ENCODE data around the gene GRK7.

- TF ChIP-seq CTCF (IDR thresholded peaks at IDR 0.05; ENCODE audit: low read depth, low read length) (no peak), EZH2phosphoT487 (IDR thresholded peaks at IDR 0.05; ENCODE audit: low read depth) (no peak)
These were observed 16.2 kb upstream of the GRK7 start for GRCh38 chr3:141746962-141747361.
